GM04503 (cell line): ENCODE results near the gene GOLT1A.

Experiments used
- DNase-seq: peaks from one replicate; pipeline ENCODE4 v3.0.0-alpha.2; 2012; ENCODE audit warnings: low read depth

The GOLT1A gene, protein sequence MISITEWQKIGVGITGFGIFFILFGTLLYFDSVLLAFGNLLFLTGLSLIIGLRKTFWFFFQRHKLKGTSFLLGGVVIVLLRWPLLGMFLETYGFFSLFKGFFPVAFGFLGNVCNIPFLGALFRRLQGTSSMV

DNA sequence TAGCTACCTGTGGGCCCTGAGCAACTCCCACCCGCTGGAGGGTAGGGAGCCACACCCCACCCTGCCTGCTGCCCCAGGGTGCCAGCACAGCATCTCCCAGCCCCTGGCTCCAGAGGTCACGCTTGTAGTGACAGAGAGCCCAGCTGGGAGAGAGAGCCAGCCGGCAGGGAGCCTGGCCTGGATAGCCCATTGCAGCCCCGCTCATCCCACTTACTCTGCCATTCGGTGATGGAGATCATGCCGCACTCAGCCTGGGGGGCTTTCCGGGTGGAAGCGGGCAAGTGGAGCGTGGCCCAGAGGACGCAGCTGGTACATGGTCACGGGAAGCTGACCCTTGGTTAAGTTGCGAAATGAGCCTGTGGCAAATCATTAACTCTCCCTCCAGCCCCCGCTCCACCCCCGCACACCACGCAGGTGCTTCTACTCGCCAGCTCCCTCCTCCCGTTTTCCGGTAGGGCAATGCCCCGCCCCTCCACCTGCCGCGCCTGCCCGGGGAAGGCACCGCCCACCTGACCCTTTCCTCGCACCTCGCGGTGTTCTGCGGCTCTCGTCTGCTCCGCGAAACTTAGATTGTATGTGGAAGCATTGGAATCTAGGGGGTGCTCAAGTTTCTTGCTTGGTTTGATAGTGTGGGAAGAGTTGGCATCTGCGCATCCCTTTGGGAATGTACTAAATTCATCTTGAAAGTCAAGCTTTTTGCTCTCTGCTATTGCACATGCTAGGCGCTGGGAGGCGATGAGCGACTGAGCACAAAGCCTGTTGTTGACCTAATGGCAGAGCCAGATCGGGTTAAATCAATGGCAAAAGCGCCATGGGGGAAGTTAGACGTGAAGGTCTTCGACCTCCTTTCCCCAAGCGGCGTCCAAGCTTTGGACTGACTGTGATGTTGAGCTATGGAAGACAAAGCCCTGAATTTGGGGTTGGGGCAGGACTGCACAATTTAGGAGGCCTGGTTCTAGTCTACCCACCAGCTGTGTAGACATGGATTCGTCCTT is at the start of gene GOLT1A:
TSS of gene GOLT1A (minus strand) at position 321 of the 995 bp plus-strand sequence. CDS start at position 239, 82 bp downstream.
- peak; percentile 39 for DNase-seq

DNA sequence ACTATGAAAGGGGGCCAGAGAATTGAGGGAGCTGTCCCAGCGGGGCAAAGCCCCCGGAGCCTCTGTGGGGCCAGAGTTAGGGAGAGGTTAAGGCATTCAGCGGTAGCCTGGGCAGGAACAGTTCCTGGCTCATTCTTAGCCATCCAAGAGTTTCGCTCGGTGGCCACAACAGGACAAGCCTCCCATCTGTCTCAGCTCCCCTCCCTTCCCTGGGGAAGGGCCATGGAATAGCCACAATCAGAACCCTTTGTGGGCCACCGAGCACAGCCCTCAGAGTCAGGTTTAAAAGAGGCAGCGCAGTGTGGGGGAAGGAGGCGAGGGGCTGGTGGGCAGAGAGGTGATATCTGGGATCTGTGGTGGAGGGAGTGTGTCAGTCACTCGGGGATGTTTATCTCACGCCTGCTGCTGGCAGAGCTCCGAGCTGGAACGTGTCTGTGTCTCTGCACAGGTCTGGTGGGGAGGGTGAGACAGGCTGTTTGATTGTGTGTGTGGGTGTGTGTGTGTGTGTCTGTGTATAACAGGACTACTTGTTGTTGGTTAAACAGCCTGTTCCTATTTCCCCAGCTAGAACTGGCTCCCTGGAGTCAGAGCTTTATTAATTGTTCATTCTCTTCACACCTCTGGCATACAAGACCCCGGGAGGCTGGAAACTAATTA is 49.6 kb upstream of the GOLT1A start:
- no peak for DNase-seq

DNA sequence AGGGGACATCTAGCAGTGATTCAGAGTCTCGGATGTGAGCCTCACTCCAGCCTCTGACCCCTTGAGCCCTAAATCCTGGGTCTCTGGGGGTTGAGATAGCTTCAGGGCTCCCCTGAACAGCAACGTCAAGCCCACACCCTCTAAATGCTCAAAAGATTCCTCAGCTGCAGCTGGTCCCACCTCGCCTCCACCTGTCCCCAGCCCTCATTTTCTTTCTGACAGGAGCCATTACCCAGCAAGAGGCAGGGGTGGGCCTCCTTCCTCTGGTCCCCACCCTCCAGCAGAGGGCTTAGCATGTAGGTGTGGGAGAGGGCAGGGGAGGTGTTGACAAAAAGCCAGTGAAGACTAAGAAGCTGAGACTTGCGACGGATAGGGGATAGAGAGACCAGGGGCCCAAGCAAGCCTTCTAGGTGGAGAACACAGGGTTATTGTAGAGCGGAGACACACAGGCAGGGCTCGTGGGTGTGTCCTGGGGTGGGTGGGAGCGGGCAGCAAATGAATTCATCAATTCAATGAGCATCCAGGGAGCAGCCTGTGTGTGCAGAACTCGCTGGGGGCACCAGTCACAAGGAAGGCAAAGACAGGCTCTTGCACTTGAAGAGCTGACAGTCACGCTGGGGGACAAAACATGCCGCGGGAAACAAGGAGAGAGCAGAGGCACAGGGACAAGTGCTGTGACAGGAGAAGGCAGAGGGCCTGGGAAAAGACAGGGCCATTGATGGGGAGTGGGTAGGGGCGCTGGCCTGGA is 48.9 kb upstream of the GOLT1A start:
- DNase-seq, result no peak

DNA sequence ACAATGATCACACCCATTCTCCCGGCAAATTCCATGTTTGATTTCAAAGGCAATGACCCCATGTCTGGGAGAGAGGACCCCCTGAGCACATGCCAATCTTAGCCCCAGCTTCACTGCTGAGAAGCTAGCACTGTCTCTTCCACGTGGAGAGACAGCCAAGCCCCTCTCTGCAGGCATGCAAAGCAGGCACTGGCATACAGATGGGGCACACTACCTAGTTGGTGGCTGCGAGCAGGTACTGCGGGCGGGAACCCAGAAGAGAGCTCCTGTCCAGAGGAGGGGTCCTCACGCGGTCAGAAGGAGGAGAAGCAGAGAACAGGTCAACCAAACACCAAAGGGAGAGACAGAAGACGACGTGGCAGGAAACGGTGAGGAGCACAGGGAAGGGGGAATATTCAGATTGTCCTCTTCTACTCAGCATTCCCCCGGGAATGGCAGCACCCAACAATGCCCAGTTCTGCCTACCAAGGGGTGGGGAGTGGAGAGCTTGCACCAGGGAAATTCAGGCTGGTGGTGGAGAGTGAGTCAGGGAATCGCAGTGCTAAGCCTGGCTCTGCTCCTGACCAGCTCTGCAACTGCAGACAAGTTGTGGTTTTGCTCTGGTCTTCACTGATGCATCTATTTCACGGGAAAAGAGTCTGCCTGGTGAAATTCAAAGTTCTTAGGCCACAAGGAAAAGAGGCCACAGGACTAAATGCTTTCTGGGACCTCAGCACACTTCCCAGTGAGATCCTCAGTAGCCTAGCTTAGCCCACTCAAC is 48.1 kb upstream of the GOLT1A start:
- peak; percentile 39 for DNase-seq

DNA sequence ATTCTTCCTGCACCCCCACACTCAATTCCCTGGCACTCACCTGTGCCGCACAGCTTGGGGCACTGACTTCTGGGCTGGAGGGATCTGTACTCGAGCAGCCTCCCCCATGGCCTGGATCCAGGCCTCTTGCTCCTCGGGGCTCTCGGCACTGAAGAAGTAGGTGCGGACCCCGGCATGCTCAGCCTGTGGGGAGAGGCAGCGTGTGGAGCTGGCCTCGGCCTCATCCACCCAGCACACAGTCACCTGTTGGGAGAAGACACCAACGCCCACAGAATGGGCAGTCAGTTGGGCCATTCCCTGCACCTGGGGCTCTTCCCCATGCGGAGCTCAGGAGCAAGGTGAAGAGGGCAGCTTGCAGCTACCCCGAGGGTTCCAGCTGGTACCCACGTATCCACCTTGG is 47.5 kb upstream of the GOLT1A start:
- no peak for DNase-seq

DNA sequence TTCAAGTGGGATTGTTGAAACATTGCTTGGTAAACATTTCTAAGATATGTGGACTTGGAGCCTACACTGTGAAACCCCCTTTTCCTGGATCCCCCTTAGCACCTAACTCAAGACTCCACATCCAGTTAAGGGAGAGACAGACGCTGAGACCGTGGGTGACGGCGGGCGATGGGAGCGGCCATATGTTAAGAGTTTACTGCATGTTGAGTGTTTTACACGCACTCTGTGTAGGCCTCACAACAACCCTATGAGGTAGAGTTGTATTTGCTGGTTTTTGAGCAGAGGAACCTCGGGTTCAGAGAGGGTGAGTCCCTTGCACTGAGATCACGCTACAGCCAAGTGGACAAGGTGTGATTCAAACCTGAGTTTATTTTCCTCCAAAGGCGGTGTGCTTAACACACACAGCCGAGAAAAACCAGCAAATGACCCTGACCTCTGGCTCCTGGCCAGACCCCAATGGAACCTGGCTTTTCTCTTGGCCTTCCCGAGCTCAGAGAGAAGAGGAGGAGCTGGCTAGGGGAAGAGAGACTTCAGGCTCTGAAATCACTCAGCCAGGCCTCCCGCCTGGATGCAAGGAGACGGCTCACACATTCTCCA is 46.9 kb upstream of the GOLT1A start:
- no peak for DNase-seq

DNA sequence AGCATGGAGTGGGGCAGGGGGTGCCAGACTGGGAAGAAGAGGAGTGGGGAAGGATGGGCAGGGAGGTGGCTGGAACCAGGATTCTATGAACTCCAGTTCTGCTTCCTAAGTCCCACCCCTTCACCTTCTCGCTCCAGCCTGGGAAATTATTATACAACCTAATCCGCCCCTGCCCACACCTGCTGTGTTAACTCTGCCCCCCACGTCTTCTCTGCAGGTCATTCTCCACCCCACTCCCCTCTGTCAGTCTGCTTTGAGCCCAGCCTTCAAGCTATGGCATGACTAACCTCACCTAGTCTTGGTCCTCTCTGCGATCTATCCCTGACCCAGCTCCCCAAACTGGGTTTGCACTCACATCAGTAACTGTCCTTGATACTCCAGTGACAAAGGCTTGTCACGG is 46.0 kb upstream of the GOLT1A start:
- no peak for DNase-seq

DNA sequence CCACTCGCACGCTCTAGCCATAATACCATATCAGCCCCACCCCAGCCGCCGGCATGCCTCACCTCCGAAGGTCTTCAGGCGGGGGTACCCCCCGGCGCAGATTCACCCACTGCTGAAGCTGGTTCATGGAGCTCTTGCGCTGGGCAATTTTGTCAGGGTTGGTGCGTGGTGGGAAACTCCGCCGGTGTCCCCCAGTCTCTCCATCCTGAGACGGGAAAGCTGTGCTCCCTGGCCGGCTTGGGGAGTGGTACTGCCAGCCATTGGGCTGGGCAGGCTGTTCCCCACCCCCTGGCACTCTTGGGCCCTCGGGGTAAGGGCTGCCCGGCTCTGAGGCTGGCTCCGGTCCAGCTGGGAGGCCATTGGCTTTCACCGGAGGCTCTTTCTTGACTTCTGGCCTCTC is 45.4 kb upstream of the GOLT1A start:
- no peak for DNase-seq

DNA sequence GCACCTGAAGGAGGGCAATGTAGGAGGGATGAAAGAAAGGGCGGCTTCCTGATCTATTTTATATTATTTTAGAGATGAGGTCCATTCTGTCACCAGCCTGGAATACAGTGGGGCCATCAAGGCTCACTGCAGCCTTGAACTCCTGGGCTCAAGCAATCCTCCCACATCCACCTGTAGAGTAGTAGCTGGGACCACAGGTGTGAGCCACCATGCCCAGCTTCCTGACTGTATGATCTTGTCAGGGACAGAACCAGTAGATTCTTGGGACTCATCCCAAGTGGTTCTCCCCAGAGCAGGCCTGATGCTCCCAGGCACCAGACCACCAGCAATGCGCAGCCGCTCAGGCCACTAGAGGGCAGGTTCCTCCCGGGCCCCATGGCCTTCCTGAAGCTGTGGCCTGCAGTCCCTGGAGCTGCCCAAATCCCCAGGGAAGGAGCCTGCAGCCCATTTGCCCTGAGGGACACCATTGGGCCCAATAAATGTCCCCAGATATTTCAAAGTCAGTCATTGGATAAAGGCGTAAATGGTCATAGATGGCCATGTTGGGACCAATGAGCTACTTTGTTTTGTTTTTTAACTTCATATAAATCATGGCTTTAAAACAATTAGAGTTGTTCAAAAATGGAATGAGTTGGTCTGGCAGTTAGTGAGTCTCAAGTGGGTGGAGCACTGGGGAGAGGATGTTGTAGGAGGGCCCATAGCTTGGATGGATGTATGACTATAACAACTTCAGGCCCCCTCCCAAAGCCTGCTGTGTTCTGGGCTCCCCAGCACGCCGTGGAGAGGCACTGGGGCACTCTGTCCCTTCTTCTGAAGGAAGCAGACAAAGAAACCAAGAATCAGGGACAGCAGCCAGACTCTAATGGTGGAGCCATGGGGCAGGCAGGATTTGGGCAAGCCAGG is 44.7 kb upstream of the GOLT1A start:
- peak; percentile 12 for DNase-seq

DNA sequence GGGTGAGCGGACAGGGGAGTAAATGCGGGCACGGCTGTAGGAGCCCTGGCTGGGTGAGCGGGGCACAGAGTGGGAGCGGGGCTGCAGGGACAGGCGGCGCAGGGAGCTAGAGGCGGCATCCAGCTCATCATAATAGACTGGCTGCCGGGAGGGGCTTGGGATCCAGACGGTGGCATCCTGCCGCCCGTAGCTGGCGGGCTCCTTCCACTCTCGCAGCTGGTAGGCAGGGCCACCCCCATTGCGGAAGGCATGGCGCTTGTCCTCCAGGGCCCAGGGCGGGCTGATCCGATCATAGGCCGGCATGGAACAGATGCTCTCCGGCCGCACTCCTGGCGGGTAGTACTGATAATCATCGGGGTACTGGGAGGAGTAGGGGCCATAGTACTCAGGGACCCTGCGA is 43.7 kb upstream of the GOLT1A start:
- DNase-seq, result no peak

DNA sequence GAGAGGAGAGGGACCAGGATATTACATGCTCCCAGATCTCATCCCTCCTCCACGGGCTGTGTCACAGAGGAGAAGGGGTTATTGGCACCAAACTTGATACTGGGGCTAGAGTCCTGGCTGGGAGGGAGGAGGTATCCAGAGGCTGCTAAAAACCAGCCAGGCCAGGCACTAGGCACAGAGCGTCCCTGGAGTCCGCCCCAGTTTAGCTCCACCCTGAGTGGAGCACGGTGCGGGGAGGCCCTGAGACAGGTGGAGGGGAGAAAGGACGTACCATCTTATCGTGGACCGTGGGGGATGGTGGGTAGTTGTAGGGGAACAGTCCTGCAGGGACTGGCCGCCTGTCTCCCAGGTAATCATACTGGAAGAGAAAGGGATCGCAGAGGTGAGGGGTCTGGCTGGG is 42.7 kb upstream of the GOLT1A start:
- no peak for DNase-seq

DNA sequence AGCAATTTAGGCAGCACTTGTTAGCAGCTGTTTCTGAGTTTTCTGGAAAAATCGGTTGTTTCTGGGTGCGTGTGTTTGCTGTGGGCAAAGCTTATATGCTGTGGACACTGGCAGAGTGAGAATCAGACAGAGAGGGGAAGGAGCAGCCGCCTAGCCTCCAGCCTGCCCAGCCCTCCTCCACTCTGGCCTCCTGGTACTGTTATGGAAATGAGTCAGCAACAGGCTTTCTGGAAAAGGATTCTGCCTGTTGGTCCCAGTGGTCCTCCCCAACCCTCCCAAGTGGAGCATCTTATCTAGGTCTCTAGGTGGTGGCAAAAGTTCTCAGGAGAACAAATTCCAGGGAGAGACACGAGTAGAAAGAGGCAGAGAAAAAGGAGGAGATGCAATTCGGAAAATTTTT is 42.2 kb upstream of the GOLT1A start:
- no peak for DNase-seq

DNA sequence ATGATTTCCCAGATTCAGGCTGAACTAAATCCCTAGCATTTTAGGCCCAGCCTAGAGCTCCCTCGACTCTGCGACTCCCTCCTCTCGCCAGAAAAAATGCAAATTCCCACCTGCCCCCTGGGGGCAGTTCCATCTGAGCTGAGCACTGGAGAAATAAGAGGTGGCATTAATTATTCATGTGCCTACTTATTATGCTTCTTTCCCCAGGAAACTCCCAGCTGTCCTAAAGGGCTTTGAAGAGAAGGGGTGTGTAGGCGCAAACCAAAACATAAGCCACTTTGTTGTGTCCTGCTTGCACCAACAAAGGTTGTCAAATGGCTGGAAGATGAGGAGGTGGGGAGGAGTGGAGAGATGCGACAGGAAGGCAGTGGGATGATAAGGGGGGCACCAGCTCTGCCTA is 41.4 kb upstream of the GOLT1A start:
- DNase-seq, result no peak

DNA sequence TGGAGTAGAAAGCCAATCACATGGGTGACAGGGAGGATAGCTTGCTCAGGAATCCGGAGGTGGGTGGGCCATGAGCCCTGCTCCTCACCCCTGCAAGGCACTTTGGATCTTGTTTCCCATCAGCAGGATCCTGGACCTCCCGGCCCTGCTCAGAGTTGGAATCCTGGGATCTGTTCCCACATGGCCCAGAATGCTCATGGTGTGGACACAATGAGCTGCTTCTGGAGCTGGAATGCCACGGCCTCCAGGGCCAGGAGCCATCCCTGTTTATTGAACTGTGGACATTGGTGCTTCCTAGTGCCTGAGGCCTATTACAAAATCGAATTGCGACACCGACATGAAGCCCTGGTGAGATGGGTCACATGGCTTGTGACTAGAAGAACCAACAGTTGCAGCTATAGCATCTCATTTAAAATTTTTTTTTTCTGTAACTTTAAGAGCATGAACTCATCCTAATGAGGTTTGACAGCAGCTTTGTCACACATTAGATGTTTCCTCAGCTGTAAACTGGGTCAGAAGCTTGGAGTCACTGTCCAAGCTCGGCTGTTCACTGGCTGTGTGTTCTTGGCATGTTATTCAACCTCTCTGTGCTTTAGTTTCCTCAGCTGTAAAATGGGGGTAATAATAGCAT is 40.4 kb upstream of the GOLT1A start:
- DNase-seq, result peak; percentile 73

DNA sequence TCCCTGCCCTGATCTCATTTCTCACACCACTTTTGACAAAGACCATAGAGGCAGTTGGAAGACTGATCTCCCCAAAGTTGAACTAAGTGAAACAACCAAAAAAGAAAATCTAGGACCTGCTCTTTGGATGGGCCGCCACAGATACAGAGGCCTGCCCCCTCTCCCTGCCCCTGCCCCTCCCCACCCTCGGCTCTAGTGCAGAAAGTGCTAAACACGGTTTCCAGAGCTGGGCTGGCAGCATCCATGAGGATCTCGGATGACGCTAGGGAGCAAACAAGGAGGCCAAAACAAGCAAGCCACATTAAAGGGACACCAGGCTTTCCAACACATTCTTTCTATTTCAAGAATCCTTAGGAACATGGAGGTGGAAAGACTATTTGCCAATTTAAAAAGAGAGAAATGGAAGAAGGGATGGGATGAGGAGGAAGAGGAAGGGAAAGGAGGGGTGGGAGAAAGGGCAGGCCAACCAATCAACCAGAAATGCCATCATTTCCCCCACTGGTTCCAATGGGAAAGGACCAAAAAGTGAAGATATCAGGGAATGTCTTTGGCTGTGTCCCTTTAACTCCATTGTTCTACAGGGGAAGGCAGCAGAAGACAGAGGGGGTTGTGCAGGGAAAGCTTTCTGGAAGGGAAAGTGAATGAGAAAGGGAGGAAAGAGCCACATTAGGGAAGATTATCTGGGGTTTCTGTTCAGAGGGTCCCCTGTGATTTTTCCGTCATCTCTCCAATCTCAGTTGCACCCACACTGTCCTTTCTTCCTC is 38.3 kb upstream of the GOLT1A start:
- DNase-seq, result no peak

DNA sequence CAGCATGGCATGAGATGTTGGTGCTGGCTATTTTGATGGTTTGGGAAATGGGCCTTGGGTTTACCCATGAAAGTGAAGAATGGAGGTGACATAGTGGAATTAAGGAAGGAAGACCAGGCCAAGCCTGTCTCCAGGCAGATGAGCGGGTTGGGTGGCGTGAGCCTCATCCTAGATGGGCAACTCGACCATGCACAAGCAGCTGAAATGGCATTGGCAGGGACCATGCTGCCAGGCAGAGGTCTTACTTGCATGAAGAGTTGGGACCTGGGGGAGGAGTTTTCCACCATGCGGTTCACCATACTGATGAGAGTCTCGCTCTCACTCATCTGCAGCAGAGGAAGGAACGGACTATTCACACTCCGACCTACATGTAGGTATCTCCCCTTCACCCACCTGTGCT is 37.5 kb upstream of the GOLT1A start:
- DNase-seq, result no peak

DNA sequence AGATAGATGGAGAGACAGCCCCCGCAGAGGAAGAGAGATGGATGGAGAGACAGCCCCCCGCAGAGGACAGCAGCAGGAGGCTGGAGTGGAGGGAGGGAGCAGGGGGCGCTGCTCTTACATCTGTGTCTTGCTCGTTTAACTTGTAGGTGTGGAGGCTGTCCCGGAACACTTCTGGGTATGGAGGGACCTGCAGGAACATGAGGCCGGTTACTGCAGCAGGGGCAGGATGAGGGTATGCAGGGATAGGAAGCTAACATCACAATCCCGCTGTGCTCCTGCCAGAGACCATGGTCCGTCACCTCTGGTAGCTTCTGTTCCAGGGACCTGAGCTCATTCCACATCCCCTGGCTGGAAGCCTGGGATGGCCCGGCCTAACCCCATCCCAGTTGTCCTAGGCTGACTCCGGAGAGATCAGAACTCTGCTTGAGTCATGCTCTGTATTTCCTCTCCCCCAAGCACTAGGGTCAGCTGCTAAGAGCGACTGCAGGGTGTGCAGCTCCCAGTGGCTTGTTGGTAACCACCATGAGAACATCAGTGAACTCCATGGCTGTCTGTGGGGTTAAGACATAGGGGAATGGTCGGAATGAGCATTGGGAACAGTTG is 36.7 kb upstream of the GOLT1A start:
- DNase-seq, result no peak

DNA sequence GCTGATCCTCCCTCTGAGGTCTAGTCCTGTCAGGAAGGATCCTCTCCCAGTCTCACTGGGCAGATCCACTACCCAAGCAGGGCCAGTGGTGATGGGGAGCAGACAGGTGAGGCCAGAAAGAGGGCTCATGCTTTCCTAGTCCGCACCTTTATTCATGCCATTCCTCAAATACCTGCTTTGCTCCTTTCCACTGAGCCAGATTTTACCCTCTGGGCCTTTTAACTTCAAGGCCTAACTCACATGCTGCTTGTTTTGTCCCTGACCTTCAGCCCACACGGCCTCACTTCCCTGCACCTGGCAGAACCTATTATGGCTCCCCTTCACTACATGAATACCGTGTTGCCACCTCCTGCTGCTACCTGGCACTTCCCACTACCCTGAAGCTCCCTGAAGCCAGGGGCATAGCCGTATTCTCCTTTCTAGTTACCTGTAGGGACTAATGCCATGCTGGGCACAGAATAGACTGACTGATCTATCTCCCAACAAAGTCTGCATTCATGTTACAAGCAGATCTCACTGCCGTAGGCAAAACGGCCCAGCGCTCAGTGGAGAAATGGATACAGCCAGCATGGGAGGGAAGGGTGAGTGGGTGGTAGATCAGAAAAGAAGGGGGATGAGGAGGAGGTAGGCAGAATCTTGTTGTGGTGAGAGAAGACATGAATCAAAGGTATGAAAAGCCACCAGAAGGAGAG is 36.1 kb upstream of the GOLT1A start:
- DNase-seq, result no peak
